Prostate gland (tissue), 2 donors: ENCODE data around the gene FAM174A.

Experiments
- CTCF ChIP-seq, 4 experiments: fragments of 200-600 bp in 2 of 4; fragments of 450-650 bp in 2 of 4; sonication (generic) in 2 of 4; IDR thresholded peaks; 1 replicate in 3 of 4; 2 replicates in 1 of 4; pipeline ENCODE4 v1.5.1; 2016 to 2019; ENCODE audit warnings: antibody characterized with exemption in 4 of 4, mild to moderate bottlenecking in 2 of 4, moderate library complexity in 2 of 4
- POLR2AphosphoS5 ChIP-seq: sonication (generic); formaldehyde crosslinking; IDR thresholded peaks from one replicate; pipeline ENCODE4 v1.6.1; 2017; ENCODE audit warnings: antibody characterized with exemption

GRCh38 chr5:100537946-100538345 is 2.8 kb downstream of the FAM174A start:
- TF ChIP-seq POLR2AphosphoS5 (no peak), CTCF (IDR thresholded peaks at IDR 0.05) (no peak)
